Activated CD4-positive, alpha-beta T cell treated with anti-CD3 and anti-CD28 coated beads for 1 hour (primary cell): ENCODE measurements around the gene ARMS2.

ENCODE experiments used
- DNase-seq: peaks from one replicate; pipeline ENCODE4 v3.0.0-alpha.2; 2020

ARMS2 gene

DNA sequence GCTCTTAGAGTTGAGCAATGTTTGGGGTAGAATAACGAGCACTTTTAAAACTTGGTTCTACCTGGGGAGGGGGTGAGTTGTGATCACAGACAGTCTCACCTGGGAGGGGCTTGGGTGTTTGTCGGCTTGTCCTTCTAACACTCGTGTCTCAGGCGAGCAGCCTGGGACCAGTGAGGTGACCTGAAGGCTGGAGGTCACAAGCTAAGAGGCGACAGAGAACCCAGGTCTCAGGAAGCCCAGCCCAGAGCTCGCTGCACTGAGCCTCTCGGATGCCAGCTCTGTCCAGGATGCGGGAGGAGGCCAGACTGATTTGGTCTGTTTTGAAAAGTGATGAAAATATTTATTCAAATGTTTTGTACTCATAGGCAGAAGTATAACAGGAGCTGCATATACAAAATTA lies 18.7 kb downstream of the ARMS2 start:
- no peak for DNase-seq

DNA sequence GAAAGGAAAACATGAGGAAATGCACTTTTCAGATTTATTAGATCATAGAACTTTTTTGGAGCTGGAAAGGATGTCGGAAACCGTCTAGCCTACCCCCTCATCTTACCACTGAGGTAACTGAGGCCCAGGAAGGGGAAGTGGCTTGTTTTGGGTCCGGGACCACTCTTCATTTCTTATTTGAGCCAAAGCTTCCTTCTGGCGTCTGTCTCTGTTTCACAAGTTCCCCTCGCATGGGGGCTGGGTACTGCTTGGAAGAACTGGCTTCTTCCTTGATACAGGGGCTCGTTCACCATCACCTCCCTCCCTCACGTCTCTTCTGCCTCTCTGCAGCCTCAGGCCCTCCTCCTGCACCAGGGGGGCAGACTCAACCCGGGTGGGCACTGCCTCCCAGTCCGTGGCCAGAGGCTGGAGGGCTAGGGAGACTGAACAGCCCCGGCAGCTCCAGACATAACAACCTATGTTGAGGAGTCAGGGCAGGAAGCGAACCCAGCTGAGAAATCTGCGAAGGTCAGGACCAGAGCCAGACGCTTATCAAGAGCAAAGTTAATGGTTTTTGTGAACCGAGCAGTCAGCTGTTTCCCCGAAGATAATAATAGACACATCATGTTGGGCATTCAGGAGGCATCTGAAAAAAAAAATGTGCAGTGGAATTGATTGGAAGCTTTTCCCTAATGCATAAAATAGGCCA lies 19.8 kb downstream of the ARMS2 start:
- DNase-seq: no peak

DNA sequence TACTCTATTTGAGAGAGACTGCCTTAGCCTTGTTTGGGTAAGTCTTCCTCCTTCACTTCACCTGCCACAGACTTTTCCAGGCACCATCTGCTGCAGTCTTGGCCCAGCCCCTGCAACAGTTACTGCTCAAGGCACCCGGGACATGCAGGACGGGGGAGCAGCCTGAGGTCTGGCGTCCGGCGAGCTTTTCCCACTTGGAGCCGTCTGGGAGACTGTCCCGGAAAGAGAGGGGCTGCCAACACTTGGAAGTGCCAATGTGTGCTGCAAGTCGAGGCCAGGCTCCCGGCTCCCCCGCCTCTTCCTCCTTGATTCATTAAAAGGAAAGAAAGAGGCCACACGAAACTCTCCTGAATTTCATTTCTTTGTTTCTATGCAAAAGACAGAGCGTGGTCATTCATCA lies 20.6 kb downstream of the ARMS2 start:
- no peak for DNase-seq

DNA sequence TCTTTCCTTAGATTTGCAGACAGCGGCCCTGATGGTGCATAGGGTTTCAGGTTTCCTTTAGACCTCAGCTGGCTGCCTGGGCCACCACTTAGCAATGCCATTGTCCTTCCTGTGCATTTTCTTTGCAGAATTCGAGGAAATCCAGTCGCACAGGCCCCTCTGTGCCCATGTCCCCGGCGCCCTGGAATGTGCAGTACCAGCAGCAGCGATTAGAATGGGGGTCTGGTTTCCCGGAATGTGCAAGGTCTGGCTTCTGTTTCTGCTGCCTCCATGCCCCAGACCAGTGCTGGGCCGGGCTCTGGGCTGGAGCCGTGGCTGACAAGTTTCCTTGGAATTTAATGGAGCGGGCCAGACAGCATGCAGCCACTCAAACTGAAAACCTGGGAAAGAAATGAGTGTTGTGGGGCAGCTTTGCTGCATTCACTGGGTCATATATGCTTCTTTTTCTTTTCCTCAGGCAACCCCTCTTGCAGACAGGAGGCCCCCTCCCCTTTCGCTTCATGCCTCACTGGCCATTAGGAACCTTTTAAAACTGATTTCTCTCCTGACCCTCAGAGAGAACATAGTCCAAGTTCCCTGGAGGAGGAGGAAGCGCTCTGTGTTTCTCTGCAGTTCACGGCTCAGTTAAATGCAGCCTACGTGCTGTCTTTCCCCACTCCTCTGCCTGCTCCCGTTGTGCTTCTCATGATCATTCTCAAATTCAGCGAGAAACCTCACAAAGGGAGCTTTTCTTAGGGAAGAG lies 21.3 kb downstream of the ARMS2 start:
- no peak for DNase-seq

DNA sequence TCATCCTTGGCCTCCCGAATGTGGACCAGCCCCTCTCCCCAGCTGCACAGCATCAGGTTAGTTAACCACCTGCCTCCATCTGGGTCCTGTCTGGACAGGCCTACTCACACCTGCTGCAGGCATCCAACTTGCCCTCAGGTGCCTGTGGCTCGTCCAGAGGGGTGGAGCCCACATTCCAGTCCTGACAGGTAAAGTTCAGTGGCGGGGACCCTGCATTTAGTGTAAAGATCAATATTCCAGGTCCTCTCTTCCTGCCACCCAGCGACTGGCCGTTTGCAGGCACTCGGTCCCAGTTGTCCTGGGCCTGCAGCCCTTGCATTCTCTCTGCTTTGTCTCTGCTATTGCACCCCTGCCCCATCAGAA lies 21.9 kb downstream of the ARMS2 start:
- no peak for DNase-seq

DNA sequence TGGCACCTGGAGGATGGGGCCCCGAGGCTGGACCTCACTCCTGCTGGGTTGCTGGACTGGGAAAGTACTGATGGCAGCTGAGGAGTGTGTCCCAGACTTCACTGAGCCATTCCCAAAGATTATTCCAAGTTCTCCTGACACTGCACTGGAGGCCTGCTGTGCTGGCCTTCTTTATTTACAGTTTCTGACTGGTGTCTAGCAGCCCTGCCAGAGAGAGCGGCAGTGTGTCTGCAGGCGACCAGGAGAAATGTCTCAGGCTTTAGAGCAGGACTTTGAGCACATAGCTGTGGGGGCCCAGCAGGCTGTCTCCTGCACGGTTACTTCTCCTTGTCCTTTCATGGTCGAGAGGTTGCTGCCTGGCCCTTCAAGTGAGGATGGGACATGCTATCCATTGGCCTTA lies 23.0 kb downstream of the ARMS2 start:
- no peak for DNase-seq

DNA sequence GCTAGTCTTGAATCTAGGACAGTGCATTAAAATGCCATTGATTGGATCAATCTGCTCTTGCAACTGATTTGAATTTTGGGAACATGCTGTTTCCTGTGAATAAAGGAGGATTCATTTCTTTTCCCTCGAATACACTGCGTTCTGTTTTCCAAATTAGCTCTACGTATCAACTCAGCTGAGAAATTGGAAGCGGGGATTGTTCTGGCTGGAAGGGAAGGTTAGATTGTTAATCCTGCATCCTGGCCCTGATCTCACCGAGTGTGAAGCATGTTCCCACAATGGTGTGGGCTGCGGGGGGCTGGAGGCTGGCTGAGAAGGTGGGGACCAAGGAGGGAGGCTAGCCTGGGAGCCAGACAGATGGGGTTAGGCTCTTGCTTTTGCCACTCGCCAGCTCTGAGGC lies 24.5 kb downstream of the ARMS2 start:
- DNase-seq: no peak

DNA sequence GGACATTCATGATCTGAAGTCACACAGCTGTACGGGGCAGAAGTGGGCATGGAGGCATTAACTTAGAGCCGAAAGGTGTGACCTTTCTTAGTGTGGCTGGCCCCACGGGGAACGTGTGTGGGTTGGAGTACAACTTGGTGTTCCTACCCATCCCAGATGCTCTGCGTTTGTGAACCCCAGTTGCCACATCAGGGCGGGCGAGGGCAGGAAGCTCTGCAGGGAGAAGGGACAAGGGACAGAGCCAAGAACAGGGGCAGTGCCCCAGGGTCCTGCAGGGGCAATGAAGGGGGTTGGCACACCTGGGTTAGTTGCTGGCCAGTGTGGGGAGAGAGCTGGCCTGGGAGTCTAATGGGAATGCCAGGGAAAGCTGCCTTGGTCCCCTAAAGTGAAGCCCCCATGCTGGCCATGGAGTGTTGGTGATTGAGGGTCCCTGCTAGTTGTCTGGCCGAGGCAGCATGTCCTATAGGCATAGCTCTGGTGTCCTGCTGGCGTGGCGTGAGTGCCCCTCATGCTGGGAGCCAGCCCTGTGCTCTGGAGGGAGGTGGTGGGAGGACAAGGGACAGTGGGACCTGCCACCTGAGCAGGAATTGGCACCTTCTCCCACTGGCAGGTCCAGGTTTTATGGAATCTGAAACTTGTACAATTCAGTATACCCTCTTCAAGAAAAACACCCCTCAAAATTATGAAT lies 25.8 kb downstream of the ARMS2 start:
- no peak for DNase-seq

DNA sequence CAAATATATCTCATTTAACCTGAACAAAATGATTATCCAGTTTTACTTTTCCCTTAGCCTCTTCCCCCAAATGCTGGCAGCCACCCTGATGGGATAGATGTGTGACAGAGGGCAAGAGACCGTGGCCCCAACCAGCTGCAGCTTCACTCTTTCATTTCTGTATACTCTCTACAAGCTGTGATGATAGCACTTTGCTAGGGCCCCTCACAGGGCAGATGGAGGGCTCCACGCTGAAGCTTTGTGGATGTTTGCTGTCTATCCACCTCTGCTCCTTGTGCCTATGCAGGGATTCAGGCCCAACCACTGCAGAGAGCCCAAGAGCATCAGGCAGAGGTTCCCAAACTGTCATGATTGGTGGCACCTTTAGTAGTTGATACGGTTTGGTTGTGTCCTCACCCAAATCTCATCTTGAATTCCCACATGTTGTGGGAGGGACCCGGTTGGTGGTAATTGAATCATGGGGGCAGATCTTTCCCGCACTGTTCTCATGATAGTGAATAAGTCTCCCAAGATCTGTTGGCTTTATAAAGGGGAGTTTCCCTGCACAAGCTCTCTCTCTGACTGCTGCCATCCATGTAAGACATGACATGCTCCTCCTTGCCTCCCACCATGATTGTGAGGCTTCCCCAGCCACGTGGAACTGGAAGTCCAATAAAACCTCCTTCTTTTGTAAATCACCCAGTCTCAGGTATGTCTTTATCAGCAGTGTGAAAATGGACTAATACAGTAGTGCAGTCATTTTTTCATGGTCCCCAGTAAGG lies 27.0 kb downstream of the ARMS2 start:
- DNase-seq: no peak

DNA sequence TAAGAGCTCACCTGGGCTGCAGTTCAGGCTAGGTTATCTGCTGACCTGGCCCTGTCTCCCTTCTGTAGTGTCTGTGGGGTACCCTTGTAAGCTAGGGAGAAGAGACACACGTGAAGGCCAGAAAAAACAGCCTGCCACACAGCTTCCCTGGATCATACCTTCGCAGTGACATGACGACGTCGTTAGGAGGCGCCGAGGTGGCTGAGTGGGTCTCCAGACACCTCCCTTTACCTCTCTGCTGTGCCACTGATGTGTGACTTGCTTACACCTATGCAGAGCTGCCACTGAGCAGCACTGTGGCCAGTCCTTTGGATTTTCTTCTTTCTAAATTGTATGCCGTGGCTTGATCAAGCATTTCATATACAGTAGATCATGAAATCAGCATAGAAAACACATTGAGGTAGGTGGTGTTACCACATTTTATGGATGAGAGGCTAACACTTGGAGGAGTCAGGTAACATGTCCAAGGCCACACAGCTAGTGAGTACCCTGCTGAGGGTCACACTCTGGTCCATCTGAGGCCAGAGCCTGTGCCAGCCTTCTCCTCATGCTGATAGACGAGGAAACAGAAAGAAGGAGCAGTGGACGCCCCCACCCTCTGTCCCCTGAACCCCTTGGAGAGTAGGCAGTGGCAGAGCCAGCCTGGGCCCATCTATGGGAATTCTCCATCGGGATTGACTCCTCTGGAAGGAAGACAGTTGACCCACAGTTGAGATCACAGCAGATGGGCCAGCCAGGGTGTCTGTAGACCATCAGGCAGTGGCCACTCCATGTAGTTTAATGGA lies 30.0 kb downstream of the ARMS2 start:
- DNase-seq: no peak

DNA sequence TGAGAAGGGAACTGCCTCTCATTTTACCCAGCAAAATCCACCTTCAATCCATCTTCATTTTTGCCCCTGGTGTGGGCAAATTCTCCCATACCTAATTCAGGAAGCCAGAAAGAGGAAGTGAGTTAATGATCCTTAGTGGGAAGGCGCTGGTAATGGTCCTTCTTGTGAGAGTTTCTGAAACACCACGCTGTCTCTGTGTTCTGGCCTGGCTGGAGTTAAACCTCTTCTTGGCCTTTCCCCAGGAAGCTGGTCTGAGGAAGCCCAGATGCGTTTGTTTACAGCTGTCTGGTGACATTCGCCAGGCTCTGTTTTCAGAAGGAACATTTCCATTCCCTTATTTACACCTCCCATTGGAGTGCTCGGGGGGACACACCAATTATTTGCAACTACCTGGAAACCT lies 31.2 kb downstream of the ARMS2 start:
- no peak for DNase-seq

DNA sequence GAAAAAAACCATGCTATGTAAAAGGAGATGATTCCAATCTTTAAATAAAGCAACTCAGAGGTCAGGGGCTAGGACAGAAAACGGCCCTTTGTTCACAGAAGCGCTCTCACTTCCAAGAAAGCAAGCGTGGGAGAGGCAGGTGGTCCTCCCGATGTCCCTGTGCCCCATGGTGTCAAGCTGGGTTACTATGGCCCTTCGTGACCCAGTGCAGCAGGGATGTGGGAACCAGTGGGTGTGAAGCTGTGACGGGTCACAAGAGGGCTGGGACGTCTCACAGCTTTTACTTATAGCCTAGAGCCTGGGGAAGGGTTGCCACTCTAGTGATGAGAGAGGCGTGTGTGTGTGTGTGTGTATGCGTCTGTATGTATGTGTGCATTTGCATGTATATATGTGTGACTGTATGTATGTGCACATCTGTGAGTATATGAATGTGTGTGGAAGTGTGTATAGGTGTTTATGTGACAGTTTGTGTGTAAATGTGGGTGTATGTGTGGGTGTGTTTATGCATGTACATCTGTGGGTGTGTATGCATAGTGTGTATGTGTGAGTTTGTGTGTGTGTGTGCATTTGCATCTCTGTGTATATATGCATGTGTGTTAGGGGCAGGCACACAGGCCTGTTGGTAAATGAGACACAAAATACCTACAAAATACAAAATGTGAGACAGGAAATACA lies 32.1 kb downstream of the ARMS2 start:
- DNase-seq: no peak

DNA sequence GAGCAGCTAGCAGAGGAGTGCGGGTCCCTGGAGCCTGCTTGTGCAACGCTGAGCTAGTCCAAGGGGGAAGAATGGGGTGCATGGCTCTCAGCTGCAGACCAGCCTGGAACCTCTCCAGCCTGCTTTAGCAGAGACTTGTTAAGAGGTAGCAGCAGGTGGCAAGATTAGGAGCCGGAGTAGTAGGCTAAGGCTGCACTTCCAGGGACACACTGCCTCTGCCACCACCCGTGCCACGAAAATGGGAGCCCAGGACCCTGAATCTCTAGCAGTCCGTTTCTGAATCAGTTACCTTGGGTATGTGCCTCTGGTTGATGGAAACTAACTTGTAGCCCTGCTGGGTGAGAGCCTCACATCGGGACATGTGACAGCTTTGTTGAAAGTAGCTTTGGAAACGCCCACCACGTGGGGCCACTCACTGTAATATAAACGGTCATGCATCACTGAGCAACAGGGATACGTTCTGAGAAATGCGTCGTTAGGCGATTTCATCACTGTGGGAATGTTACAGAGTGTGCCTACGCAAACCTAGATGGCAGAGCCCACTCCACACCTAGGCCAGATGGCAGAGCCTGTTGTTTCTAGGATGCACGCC lies 32.8 kb downstream of the ARMS2 start:
- DNase-seq: no peak

DNA sequence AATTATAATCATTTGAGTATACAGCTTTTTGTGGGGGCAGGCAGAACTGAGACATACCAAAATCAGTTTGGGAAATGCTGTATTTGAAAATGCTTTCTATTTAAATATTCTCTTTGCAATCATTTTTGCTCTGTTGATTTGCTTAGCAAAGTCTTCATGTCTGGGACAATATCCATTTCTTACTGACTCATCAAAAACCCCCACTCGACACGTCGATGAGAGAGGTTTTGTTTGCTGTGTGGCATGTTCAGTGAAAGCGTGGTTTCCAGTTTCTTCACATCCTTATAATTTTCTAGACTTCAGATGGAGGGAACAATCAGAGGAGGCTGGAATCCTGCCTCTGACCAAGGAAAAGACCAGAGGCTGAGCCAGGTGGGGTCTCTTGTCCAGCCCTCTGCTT lies 35.8 kb downstream of the ARMS2 start:
- no peak for DNase-seq

DNA sequence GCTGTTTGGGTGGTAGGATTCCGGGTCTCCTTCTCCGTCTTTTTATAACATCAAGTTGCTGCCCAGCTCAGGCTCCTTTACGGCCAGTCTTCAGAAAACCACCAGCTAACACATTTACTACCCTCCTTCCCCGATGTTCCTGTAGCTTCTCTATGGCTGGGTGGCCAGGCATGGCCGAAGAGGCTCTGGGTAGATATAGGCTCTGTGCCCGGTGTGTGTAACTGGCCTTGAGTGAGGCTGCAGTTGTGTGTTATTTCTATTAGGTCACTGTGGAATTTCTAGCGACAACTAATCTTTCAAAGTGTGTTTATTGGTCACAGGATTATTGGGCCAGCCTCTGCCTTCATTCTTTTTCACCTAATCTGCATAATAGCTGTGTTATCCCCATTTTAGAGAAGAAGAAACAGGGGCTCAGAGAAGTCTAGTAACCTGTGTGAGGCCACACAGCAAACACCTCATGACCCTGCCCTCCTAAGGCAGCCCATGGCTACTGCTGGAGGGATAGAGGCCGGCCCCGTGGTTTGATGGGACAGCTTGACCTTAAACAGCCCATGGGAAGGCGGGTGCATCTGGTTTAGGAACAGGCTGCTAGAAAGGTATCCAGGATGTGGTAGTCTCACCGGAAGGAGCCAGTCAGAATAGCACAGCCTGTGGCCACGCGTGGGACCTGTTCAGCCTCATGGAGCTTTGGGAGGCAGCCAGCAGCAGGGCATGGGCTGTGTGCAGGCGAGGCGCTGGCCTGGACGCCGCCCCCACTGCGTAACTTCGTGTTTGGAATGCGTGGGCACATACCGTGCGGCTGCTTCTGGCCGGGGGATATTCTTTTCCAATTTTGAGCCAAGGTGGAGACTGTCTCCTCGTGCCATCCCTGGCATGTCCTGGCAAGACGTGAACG lies 36.6 kb downstream of the ARMS2 start:
- DNase-seq: no peak

DNA sequence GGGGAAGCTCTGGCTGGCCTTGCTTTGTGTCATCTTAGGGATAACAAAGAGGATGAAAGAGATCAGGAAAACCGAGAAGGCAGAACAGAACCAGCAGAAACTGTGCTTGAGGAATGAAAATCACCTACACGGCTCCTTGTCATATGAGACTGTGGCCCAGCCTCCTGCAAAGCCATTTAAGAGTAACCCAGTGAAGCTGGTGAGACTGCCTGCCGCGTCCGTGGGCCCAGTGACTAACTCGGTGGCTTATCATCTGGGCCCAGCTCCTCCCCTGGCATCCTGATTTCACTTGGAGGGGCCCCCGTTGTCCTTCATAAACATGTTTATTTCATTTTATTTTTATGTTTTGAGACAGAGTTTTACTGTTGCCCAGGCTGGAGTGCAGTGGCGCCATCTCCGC lies 37.6 kb downstream of the ARMS2 start:
- DNase-seq: no peak

DNA sequence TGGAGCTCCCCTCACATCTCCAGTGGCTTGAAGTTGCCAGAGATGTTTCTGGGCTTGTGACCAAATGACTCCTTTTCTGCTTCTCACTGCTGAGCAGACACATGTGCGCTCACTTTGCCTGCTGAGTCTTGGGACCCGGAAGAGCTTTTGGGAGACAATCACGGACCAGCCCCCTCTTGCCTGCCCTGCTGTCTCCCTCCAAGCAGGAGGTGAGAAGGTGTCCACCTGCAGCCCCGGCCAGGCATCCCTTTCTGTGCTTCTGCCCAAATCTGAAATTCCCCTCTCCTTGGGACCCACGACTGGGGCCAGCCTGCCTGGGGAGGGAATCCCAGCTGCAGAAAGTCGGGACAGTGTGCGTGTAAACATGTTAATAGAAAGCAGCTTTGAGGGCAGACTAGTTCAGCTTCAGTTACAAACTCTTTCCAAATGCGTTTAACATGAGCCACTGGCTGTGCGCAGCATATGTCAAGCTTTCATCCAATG lies 38.6 kb downstream of the ARMS2 start:
- no peak for DNase-seq

DNA sequence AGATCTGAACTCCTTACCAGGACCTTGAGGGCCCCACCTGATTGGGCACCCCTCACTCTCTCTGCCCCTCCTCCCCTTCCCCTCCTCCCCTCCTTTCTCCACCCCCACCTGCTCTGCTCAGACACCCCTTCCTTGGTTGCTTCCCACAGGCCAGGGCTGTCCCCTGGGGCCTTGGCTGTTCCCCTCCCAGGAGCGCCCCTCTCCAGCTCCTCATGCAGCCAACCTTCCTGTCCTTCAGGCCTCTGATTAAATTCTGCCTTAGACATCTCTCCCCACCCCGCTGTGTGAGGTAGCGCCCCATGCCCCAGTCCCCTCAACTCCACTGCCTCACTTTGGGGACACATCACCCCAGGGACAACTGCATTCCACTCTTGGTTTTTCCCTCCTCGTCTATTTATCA lies 39.3 kb downstream of the ARMS2 start:
- no peak for DNase-seq

DNA sequence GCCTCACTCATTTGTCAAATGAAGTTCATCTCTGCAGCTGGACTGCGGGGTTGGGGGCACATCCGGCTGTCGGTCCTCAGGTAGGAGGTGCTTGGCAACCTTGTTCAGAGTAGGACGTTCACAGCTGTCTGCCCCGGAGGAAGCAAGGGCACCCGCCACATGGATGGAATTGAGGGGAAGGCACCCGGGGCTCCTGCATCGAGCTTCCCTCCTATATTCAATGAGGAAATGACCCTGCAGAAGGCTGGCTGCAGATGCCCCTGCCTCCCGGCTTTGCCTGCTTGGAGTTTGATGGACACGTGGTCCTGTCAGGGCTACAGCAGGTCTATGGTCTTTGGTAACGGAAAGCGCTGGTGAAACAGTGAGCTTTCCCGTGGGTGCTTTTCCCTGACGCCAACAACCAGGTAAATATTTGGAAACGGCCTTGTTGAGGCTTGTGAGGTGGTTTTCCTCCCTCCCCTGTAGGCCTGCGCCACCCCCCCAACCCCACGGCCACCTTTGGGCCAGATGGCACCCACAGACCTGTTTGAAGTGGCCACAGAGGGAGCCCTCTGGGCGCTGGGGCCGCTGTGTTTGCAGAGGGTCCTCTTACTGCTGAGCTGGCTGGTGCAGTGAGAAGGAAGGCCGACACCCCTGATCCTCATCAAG lies 39.8 kb downstream of the ARMS2 start:
- DNase-seq: no peak

DNA sequence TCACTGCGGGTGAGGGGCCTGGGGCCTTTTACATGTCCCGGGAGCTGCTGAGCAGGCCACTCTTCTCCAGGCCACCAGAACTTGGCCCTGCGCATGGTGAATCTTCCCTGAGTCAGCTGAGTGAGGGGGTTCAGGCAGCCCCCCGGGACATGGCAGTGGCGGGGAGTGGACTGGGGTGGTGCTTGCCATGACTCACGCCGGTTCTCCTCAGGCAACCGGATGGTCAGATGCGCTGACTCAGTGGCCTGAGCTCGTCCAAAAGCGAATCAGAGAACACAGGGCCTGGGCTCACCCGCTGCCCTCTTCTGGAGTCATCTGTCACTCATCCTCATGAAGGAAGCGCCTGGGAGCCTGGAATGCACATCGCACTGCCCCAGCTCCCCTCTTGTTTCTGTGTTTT lies 40.4 kb downstream of the ARMS2 start:
- no peak for DNase-seq
